Ammon's horn (tissue), 1 donor: ENCODE data around the gene TBKBP1.
"Not testable (repeated sequence)": the region's sequence is repeated elsewhere in the genome, so short reads cannot be mapped to it uniquely, and the experiment has no call there.

ENCODE experiments used
- DNase-seq: peaks from one replicate; pipeline ENCODE4 v3.0.0-alpha.2; 2016; ENCODE audit warnings: low spot score

The TBKBP1 gene

DNA sequence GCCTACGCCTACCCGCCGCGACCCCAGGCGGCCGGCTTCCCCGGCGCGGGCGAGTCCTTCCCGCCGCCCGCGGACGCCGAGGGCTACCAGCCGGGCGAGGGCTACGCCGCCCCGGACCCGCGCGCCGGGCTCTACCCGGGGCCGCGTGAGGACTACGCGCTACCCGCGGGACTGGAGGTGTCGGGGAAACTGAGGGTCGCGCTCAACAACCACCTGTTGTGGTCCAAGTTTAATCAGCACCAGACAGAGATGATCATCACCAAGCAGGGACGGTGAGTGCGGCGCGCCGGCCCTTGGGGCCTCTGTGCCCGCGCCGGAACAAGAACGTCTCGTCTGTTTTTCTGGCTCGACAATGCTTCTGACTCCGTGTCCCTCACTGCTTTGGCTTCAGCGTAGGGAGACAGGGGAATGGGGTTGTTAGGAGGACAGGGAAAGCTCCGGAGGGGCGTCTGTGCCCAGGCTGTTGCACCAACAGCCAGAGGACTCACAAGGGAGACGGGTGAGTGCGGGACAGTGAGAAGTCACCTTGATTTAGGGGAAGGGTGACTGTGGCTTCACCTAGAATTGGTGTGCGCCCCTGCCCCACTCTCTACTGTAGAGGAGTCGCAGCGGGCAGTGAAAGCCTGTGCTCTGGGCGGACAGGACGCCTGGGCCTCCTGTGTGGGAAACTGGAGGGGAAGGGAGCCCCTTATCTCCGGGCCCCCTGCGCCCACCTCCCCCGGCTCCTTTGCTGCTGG, 39.9 kb downstream of the TBKBP1 start:
- DNase-seq: no peak

DNA sequence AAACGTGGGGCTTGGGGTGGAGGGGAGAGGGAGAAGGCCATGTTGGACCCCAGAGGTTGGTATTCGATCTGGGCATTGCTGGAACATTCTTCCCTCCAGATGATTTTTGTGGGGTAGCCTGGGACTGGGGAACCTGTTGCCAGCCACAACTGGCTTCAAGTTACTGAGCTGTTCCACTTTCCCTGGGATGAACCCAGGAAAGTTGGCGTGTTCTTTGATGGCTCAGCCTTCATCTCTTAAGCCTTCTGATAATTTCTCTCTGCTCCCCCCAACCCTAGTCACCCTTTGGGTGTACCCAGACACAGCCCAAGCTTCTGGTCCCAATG, 41.1 kb downstream of the TBKBP1 start:
- no peak for DNase-seq

DNA sequence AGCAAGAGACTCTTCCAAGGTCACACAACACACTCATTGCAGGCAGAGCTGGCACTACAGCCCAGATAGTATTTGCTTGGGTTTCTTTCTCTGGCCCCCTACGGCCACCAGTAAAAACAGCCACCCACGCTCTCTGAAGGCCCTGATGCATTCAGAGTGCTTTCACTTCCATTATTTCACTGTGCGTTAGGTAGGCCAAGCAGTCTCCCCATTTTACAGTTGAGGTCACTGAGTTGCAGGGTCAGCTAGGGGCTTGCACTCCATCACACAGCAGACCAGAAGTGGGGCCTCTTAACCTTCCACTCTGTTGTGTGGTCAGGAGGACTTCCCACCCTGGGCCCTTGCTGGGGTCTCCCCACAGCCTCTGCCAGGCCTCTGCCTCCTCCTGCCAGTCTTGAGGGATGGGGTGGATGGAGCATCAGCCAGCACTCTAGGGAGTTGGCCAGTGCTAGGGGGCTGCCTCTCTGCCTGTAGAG, 41.6 kb downstream of the TBKBP1 start:
- no peak for DNase-seq

DNA sequence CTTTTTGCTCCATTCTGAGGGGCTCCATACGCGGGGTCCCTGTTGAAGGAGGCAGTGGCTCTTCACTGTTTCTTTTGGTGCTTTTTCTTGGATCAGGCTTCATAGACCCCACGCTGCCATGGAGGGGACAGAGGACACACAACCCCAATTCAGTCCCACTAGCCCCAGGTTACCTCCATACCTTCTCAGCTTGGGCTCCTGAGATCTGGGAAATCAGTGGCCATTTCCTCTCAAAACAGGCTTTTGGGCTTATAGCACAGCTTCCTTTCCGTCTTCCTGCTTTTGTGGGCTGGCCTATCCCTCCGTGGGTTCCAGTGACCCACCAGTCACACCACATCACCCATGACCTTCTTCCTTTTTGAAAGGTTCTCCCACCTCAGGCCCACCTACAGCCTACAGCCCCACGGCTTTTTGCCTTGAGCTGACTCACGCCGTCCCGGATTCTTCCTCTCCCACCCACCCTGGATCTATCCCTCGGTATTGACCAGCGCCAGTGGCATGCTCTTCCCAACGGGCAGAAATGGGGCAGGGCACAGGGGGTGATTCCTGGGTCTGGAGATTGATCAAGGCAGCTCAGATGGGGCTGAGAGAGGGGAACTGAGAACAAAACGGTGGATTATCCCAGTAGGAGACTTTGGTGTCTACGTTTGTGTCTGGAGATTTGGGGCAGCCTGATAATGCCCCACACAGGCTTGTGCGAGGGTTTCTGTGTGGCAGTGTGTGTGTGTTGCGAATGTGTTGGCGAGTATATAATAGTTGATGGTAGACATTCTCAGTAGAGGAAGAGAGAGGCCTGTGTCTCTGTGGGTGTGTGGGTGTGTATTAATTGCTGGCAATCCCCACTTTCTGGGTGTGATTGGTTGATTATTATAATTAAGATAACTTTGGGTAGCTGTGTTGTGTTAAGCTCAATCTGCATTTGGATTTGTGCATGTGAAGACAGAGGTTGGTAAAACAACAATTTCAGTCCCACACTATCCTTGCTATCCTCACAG, 42.8 kb downstream of the TBKBP1 start:
- no peak for DNase-seq

DNA sequence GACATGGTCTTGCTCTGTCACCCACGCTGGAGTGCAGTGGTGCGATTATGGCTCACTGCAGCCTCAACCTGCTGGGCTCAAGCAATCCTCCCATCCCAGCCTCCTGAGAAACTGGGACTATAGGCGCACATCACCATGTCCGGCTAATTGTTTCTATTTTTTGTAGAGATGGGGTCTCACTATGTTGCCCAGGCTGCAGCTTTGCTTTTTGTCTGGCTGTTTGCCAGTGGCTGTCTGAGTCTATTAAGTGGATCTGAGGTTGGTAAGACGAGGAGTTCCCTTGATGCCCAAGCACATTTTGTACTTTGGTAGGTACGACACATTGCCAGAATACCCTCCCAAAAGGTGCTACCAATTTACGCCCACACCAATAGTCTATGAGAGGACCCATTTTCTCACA, 44.2 kb downstream of the TBKBP1 start:
- no peak for DNase-seq

DNA sequence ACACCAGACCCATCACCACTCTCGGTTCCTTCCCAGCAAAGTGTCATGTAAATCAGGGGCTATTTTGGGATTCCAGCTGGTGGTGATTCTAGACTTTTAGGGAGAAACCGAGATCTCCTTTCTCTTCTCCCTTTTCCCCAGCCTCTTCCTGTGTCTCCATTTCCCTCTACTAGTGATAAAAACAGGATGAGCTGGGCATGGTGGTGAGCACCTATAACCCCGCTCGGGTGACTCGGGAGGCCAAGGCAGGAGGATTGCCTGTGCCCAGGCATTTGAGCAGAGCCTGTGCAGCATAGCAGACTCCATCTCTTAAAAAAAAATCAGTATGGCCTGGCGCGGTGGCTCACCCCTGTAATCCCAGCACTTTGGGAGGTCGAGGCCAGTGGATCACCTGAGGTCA, 45.2 kb downstream of the TBKBP1 start:
- no peak for DNase-seq

DNA sequence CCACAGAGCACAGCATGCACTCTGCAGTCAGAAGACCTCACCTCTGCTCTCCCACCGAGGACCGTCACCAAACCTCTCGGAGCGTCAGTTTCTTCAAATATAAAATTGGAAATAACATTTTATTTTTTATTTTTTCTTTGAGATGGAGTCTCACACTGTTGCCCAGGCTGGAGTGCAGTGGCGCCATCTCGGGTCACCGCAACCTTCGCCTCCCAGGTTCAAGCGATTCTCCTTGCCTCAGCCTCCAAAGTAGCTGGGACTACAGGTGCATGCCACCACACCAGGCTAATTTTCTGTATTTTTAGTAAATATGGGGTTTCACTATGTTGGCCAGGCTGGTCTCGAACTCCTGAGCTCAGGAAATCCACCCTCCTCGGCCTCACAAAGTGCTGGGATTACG, 46.0 kb downstream of the TBKBP1 start:
- DNase-seq: not testable (repeated sequence)

DNA sequence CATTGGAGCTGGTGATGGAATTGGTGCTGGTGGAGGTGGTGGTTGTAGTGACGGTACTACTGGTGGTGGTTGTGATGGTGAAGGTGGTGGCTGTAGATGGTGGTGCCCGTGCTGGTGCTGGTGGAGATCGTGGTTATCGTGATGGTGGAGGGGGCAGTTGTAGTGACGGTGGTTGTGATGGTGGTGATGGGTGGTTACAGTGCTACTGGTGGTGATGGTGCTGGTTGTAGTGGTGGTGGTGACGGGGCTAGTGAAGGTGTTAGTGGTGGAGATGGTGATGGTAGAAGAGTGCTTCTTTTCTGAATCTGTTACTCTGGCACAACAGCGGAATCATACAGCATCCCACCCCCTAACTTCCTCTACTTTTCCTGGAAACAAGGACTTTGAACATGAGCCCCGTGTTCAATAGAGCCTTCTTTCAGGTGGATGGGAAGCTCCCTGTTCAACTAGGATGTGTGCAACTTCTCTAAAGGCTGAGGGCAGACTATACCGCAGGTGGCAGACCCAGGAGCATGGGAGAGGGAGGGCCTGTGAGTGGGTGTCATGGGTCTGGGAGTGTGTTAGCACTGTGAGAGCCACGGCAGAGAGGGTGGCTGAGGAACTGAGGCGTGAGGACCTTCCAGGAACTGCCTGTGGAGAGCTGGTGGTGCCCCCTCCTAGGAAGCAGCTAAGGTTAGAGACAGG, 47.3 kb downstream of the TBKBP1 start:
- no peak for DNase-seq

DNA sequence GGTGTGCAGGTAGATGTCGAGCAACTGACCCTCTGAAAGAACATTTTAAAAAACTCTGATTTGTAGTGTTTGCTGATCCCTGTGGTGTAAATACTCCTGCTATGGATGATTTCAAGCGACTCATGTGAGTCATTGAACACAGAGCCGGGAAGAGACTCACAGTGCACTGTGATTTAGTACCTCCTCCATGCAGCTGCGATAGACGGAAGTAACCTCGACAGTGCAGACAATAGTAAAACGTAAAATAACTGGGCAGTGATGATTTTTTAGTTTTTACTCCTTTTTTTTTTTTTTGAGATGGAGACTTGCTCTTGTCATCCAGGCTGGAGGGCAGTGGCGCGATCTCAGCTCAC, 47.8 kb downstream of the TBKBP1 start:
- DNase-seq: no peak

DNA sequence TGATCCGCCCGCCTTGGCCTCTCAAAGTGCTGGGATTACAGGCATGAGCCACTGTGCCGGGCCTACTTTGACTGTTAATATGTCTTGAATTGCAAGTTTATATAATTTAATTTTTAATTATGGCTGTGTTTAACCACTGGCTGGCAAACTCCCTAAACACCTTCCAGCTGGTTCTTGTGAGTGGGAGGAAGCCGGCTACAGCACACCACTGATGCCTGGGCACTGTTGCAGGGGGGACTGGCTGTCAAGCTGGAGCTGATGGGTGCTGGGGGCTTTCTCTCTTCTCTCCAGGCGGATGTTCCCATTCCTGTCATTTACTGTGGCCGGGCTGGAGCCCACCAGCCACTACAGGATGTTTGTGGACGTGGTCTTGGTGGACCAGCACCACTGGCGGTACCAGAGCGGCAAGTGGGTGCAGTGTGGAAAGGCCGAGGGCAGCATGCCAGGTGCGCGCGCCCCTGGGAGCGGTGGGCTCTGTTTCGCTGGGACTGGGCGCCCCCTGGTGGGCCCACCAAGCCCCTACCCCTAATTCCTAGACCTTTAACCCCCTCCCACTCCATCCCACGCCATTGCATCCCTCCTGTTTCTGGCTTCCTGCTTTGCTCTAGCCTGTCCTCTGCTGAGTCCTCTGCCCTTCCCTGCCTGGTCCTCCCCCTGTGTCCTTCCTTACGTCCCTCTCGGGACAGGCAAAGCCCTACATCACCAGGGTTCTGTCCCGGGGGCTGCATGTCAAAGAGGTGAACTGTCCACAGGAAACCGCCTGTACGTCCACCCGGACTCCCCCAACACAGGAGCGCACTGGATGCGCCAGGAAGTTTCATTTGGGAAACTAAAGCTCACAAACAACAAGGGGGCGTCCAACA, 48.6 kb downstream of the TBKBP1 start:
- DNase-seq: no peak

DNA sequence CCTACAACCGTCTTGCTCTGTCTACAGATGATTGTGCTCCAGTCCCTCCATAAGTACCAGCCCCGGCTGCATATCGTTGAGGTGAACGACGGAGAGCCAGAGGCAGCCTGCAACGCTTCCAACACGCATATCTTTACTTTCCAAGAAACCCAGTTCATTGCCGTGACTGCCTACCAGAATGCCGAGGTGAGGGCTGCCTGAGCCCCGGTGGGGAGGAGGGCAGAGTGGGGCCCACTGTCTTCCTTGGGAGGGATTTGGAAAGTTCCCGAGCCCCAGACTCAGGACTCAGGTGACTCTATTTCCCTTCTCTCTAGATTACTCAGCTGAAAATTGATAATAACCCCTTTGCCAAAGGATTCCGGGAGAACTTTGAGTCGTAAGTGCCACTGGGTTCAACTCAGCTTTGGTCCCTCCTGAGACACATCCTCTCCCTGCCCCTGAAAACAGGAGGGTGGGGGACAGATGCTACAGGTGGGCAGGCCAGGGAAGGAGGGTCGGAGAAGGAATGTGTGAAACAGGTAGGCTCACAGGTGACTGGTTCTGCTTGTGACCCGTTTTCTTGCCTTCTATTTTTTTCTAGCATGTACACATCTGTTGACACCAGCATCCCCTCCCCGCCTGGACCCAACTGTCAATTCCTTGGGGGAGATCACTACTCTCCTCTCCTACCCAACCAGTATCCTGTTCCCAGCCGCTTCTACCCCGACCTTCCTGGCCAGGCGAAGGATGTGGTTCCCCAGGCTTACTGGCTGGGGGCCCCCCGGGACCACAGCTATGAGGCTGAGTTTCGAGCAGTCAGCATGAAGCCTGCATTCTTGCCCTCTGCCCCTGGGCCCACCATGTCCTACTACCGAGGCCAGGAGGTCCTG, 50.4 kb downstream of the TBKBP1 start:
- DNase-seq: no peak

DNA sequence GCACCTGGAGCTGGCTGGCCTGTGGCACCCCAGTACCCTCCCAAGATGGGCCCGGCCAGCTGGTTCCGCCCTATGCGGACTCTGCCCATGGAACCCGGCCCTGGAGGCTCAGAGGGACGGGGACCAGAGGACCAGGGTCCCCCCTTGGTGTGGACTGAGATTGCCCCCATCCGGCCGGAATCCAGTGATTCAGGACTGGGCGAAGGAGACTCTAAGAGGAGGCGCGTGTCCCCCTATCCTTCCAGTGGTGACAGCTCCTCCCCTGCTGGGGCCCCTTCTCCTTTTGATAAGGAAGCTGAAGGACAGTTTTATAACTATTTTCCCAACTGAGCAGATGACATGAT, 51.0 kb downstream of the TBKBP1 start:
- no peak for DNase-seq

DNA sequence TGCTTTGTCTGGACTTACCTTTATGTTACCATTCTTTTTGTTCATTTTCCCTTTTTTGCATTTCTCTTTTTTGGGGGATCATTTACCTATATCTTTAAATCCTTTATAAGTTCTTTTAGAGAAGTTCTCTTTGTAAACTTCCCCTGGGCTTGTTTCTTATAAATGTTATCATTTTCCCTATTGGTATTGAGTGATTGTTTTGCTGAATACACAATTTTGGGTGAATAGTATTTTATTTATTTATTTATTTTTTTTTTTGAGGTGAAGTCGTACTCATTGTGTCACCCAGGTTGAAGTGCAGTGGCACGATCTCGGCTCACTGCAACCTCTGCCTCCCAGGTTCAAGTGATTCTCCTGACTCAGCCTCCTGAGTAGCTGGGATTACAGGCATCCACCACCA, 57.5 kb downstream of the TBKBP1 start:
- DNase-seq: no peak

DNA sequence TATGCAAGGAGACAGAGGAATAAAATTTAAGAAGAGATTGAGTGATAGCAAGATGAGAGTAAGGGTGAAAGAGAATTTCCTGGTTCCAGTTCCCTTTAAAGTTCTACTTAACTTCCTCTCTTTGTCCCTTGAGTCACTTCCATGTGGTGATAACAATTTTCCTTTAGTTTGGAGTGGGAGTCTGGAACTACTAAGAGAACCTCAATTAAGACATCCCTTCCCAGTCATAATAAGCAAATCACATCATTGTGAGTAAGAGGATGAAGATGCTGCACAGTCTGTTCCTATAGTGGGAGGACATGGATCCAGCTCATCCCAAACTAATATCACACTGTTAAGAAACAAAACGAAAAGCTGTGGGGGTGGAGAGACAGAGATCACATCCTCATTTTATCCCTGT, 63.4 kb downstream of the TBKBP1 start:
- DNase-seq: no peak

DNA sequence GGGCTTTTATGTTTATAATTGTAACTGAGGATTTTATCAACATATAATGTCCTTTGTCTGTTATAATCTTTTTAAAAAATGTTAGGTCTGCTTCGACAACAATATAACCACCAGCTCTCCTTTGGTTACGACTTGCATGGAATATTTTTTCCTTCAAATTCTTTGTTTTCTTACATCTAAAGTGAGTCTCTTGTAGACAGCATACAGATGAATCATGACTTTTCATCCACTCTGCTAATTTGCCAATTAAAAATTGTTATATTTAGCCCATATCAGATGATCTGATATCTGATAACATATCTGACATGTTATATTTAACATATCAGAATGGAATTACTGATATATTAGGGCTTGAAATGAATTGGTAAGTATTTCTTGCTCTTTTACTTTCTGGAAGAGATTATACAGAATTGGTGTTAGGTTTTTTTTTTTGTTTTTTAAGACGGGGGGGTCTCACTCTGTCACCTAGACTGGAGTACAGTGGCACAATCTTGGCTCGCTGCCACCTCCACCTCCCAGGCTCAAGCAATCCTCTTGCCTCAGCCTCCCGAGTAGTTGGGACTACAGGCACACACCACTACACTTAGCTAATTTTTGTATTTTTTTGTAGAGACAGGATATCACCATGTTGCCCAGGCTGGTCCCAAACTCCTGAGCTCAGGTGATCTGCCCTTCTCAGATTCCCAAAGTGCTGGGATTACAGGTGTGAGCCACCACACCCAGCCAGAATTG, 66.6 kb downstream of the TBKBP1 start:
- DNase-seq: no peak
